ENCODE measurements around the gene DNAJC11. TPM values are rescaled to one million over a fixed set of nuclear protein-coding genes. Genes with fewer than 3 reads are reported as not detected.

Gene DNAJC11
- total RNA-seq, 3 donors from 2014 or later (not counting 1 experiment from before 2014, with no cell fraction given), result 28.7 to 40.1 (median 36.2) TPM

GRCh38 chr1:6694121-6694713, 7.4 kb downstream of the DNAJC11 start:
- H3K36me3 Mint-ChIP-seq, result no peaks in the 10 kb centered on the region
- 98% methylated on average over 10 of the region's 10 CpGs for WGBS (ENCODE audit: insufficient coverage)
- no peaks in the 10 kb centered on the region for H3K9me3 Mint-ChIP-seq

GRCh38 chr1:6692956-6693355, 8.7 kb downstream of the DNAJC11 start:
- Histone ChIP-seq H3K9me3 (ENCODE audit: control insufficient read depth, insufficient read depth, low read length) (no peaks in the 10 kb centered on the region), H3K4me3 (ENCODE audit: low read length) (no peak overlapping the region), H3K27me3 (ENCODE audit: control insufficient read depth, insufficient read depth, low read length) (no peaks in the 10 kb centered on the region), H3K36me3 (ENCODE audit: control insufficient read depth, insufficient read depth, low read length) (no peaks in the 10 kb centered on the region), H3K4me1 (ENCODE audit: control insufficient read depth, insufficient read depth, low read length) (no peaks in the 10 kb centered on the region), H3K27ac (ENCODE audit: low read length) (no peak overlapping the region)
- Mint-ChIP-seq H3K27me3 (ENCODE audit: low read depth in 2 of 2) (no peaks in the 10 kb centered on the region), H3K4me3 (no peak overlapping the region), H3K9me3 (no peaks in the 10 kb centered on the region), H3K4me1 (peaks cover 13 to 18% of the 10 kb centered on the region in 2 donors), H3K27ac (no peak overlapping the region), H3K36me3 (no peaks in the 10 kb centered on the region)
- intact Hi-C loops (cut with micrococcal nuclease), result no loop called here
- no peak for TF ChIP-seq CTCF (IDR thresholded peaks at IDR 0.05)
- DNase-seq (no peak), ATAC-seq (no peak)
- WGBS (ENCODE audit: insufficient coverage), result 98% methylated on average over 7 of the region's 9 CpGs

More at GRCh38 chr1:6694121-6694713, 7.4 kb downstream of the DNAJC11 start:
- Mint-ChIP-seq H3K27ac (no peak overlapping the region), H3K4me1 (peaks cover 7 to 8% of the 10 kb centered on the region in 2 donors), H3K4me3 (no peak overlapping the region), H3K27me3 (ENCODE audit: low read depth in 2 of 2) (no peaks in the 10 kb centered on the region)
- intact Hi-C loops (cut with micrococcal nuclease), result no loop called here
- Histone ChIP-seq H3K27me3 (ENCODE audit: control insufficient read depth, insufficient read depth, low read length) (no peaks in the 10 kb centered on the region), H3K4me3 (ENCODE audit: low read length) (no peak overlapping the region), H3K36me3 (ENCODE audit: control insufficient read depth, insufficient read depth, low read length) (no peaks in the 10 kb centered on the region), H3K9me3 (ENCODE audit: control insufficient read depth, insufficient read depth, low read length) (no peaks in the 10 kb centered on the region), H3K27ac (ENCODE audit: low read length) (no peak overlapping the region), H3K4me1 (ENCODE audit: control insufficient read depth, insufficient read depth, low read length) (no peaks in the 10 kb centered on the region)
- no peak for TF ChIP-seq CTCF (IDR thresholded peaks at IDR 0.05)
- ATAC-seq (no peak), DNase-seq (no peak)

- H3K27ac ChIP-seq (ENCODE audit: low read length), result no peak overlapping the region
- Mint-ChIP-seq H3K27ac (no peak overlapping the region), H3K36me3 (no peaks in the 10 kb centered on the region), H3K4me3 (no peak overlapping the region), H3K9me3 (no peaks in the 10 kb centered on the region), H3K27me3 (ENCODE audit: low read depth in 2 of 2) (no peaks in the 10 kb centered on the region), H3K4me1 (peaks cover 16 to 18% of the 10 kb centered on the region in 2 donors)
- H3K27me3 ChIP-seq (ENCODE audit: control insufficient read depth, insufficient read depth, low read length), result no peaks in the 10 kb centered on the region
- H3K4me3 ChIP-seq (ENCODE audit: low read length), result no peak overlapping the region
- no peak for DNase-seq
- WGBS (ENCODE audit: insufficient coverage), result 93% methylated on average over 4 of the region's 4 CpGs
- H3K9me3 ChIP-seq (ENCODE audit: control insufficient read depth, insufficient read depth, low read length), result no peaks in the 10 kb centered on the region
- no peak for TF ChIP-seq CTCF (IDR thresholded peaks at IDR 0.05)
- no peak for ATAC-seq
- intact Hi-C loops (cut with micrococcal nuclease), result no loop called here
- no peaks in the 10 kb centered on the region for H3K4me1 ChIP-seq (ENCODE audit: control insufficient read depth, insufficient read depth, low read length)
- H3K36me3 ChIP-seq (ENCODE audit: control insufficient read depth, insufficient read depth, low read length), result no peaks in the 10 kb centered on the region
These were observed 10.1 kb downstream of the DNAJC11 start for GRCh38 chr1:6691507-6691906.

- no peaks in the 10 kb centered on the region for H3K36me3 ChIP-seq (ENCODE audit: control insufficient read depth, insufficient read depth, low read length)
- no peak overlapping the region for H3K27ac Mint-ChIP-seq
- WGBS (ENCODE audit: insufficient coverage), result 98% methylated on average over 6 of the region's 7 CpGs
- H3K9me3 Mint-ChIP-seq, result no peaks in the 10 kb centered on the region
- no peak overlapping the region for H3K4me3 ChIP-seq (ENCODE audit: low read length)
- no peaks in the 10 kb centered on the region for H3K27me3 ChIP-seq (ENCODE audit: control insufficient read depth, insufficient read depth, low read length)
- H3K36me3 Mint-ChIP-seq, result no peaks in the 10 kb centered on the region
- no peaks in the 10 kb centered on the region for H3K27me3 Mint-ChIP-seq (ENCODE audit: low read depth in 2 of 2)
- H3K4me1 Mint-ChIP-seq, result peaks cover 16 to 22% of the 10 kb centered on the region in 2 donors
- no peak for TF ChIP-seq CTCF (IDR thresholded peaks at IDR 0.05)
- no peak overlapping the region for H3K27ac ChIP-seq (ENCODE audit: low read length)
- no peaks in the 10 kb centered on the region for H3K9me3 ChIP-seq (ENCODE audit: control insufficient read depth, insufficient read depth, low read length)
- no peaks in the 10 kb centered on the region for H3K4me1 ChIP-seq (ENCODE audit: control insufficient read depth, insufficient read depth, low read length)
- no peak overlapping the region for H3K4me3 Mint-ChIP-seq
- intact Hi-C loops (cut with micrococcal nuclease), result no loop called here
- DNase-seq (no peak), ATAC-seq (no peak)
These were observed 11.4 kb downstream of the DNAJC11 start for GRCh38 chr1:6690186-6690585.

All from natural killer cell (primary cell).